Brain microvascular endothelial cell (primary cell): ENCODE data around the gene SMIM20.

ENCODE experiments used
- DNase-seq: peaks from one replicate; pipeline ENCODE4 v3.0.0-alpha.2; 2020
- H3K27ac ChIP-seq: fragments of 250-450 bp; sonication (Bioruptor Pico); 2 replicates; pipeline ENCODE4 v1.5.1; 2020; ENCODE audit warnings: mild to moderate bottlenecking, moderate library complexity
- H3K27me3 ChIP-seq: fragments of 250-450 bp; sonication (Bioruptor Pico); replicated peaks from 2 replicates; pipeline ENCODE4 v1.5.1; 2020; ENCODE audit warnings: mild to moderate bottlenecking
- H3K36me3 ChIP-seq: fragments of 250-450 bp; sonication (Bioruptor Pico); replicated peaks from 2 replicates; pipeline ENCODE4 v1.5.1; 2020; ENCODE audit warnings: mild to moderate bottlenecking
- H3K4me3 ChIP-seq: 2 replicates; pipeline ENCODE4 v1.5.1; 2011; ENCODE audit warnings: low read depth, mild to moderate bottlenecking, control low read depth, low read length, moderate library complexity
- in situ Hi-C: cut with HindIII; loops from 2 replicates; pipeline ENCODE4 v1.10.0; 2017; ENCODE audit warnings: low sequenced_read_pairs, low pct_ligation_motif_present
- TF ChIP-seq, protein P1 (sequence below): IDR thresholded peaks from 2 replicates; pipeline ENCODE4 v1.5.1; 2011; ENCODE audit warnings: low read depth, mild to moderate bottlenecking, moderate library complexity, low read length, control low read depth, inconsistent platforms; ENCODE audit errors: missing control alignments

SMIM20 gene

DNA sequence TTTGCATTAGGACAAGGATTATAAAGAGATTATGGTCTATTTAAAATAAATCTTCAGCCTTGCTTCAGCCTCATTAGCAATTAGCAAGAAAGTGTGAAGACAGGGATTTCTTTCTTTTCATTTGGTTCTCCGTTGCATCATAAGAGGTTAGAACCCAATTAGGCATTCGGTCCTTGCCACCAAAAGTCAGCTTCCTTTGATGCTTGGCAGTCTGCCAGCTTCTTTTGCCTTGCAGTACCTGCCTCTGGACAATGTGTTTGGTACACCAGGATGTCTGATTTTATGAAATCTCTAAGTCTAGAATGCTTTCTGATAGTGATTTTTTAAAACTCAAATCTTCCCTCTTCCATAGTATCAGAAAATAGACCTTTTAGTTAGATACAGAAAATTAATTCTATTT, 12.4 kb downstream of the SMIM20 start:
- in situ Hi-C loops, result no loop called here
- TF ChIP-seq, protein P1, sequence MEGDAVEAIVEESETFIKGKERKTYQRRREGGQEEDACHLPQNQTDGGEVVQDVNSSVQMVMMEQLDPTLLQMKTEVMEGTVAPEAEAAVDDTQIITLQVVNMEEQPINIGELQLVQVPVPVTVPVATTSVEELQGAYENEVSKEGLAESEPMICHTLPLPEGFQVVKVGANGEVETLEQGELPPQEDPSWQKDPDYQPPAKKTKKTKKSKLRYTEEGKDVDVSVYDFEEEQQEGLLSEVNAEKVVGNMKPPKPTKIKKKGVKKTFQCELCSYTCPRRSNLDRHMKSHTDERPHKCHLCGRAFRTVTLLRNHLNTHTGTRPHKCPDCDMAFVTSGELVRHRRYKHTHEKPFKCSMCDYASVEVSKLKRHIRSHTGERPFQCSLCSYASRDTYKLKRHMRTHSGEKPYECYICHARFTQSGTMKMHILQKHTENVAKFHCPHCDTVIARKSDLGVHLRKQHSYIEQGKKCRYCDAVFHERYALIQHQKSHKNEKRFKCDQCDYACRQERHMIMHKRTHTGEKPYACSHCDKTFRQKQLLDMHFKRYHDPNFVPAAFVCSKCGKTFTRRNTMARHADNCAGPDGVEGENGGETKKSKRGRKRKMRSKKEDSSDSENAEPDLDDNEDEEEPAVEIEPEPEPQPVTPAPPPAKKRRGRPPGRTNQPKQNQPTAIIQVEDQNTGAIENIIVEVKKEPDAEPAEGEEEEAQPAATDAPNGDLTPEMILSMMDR, result no peak
- Histone ChIP-seq H3K36me3 (no peaks in the 10 kb centered on the region), H3K27me3 (no peaks in the 10 kb centered on the region), H3K4me3 (no peak overlapping the region), H3K27ac (no peak overlapping the region)
- DNase-seq, result no peak

GRCh38 chr4:25927361-25928195, 13.6 kb downstream of the SMIM20 start:
- H3K4me3 ChIP-seq, result no peak overlapping the region
- H3K27me3 ChIP-seq, result no peaks in the 10 kb centered on the region
- in situ Hi-C loops, result no loop called here
- no peak for DNase-seq
- TF ChIP-seq, protein P1, result no peak
- no peak overlapping the region for H3K27ac ChIP-seq
- no peaks in the 10 kb centered on the region for H3K36me3 ChIP-seq

- in situ Hi-C loops, result no loop called here
- no peaks in the 10 kb centered on the region for H3K27me3 ChIP-seq
- peak; percentile 52 for DNase-seq
- H3K4me3 ChIP-seq, result no peak overlapping the region
- H3K27ac ChIP-seq, result peak overlapping the region; percentile 11
- no peaks in the 10 kb centered on the region for H3K36me3 ChIP-seq
- TF ChIP-seq, protein P1, result no peak
Observed at GRCh38 chr4:25928379-25929297, 14.6 kb downstream of the SMIM20 start.

GRCh38 chr4:25929298-25929686, 15.3 kb downstream of the SMIM20 start:
- no peak overlapping the region for H3K4me3 ChIP-seq
- H3K27me3 ChIP-seq, result no peaks in the 10 kb centered on the region
- in situ Hi-C loops, result no loop called here
- H3K36me3 ChIP-seq, result no peaks in the 10 kb centered on the region
- DNase-seq, result no peak
- TF ChIP-seq, protein P1, result no peak
- no peak overlapping the region for H3K27ac ChIP-seq

- DNase-seq, result no peak
- no peaks in the 10 kb centered on the region for H3K36me3 ChIP-seq
- in situ Hi-C loops, result no loop called here
- no peak overlapping the region for H3K27ac ChIP-seq
- no peak overlapping the region for H3K4me3 ChIP-seq
- no peaks in the 10 kb centered on the region for H3K27me3 ChIP-seq
- TF ChIP-seq, protein P1, result no peak
Observed at GRCh38 chr4:25930731-25931354, 16.8 kb downstream of the SMIM20 start.
